ENCODE measurements around the gene DMD. TPM values are rescaled to one million over a fixed set of nuclear protein-coding genes. Genes with fewer than 3 reads are reported as not detected.

Gene DMD
- total and polyA plus RNA-seq, 12 donors, result 28.5 to 228 (median 168) TPM

GRCh38 chrX:32966821-32967355 is 244.5 kb downstream of the DMD start:
- intact Hi-C loops (cut with DNase I), result no loop called here
- no peak overlapping the region for H3K4me3 ChIP-seq
- ATAC-seq, result no peak
- no peak for TF ChIP-seq CTCF (IDR thresholded peaks at IDR 0.05)
- WGBS, 2 donors, result 69 to 76% methylated on average over 2 of the region's 2 CpGs
- H3K4me1 ChIP-seq, result no peaks in the 10 kb centered on the region
- H3K27ac ChIP-seq, result no peak overlapping the region
- no peak for DNase-seq
- H3K27me3 ChIP-seq, result no peaks in the 10 kb centered on the region
- H3K9me3 ChIP-seq, result no peaks in the 10 kb centered on the region
- H3K36me3 ChIP-seq, result no peaks in the 10 kb centered on the region

GRCh38 chrX:32954125-32954524 is 257.2 kb downstream of the DMD start:
- no peak for TF ChIP-seq CTCF (IDR thresholded peaks at IDR 0.05)
- intact Hi-C loops (cut with DNase I), result no loop called here
- WGBS, 2 donors, result 44 to 48% methylated on average over 3 of the region's 3 CpGs
- DNase-seq (no peak), ATAC-seq (peak in 1 of 8 donors; percentile 33)
- no peak overlapping the region for H3K4me3 ChIP-seq
- no peak overlapping the region for H3K27ac ChIP-seq
- H3K4me1 ChIP-seq, result no peaks in the 10 kb centered on the region
- no peaks in the 10 kb centered on the region for H3K9me3 ChIP-seq
- H3K27me3 ChIP-seq, result no peaks in the 10 kb centered on the region
- no peaks in the 10 kb centered on the region for H3K36me3 ChIP-seq

DNA sequence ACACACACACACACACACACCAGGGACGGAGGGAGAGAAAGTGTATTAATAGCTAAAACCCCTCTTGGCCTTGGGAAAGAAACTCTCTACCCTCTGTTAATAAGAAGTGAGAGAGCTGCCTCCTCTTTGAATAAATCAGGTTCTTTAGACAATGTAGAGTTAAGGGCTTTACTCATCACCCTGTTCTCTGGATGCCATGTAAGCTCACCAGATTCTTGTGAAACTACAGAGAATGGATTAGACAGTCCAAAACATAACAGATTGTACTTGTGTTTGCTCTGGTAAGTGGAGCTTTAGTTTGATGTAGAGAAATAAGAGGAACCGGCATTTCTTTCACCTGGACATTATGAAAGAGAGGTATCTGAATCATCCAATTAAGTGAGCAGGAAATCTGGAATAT is 263.2 kb downstream of the DMD start:
- no peak for TF ChIP-seq CTCF (IDR thresholded peaks at IDR 0.05)
- peaks cover 0 to 10% (median 0%) of the 10 kb centered on the region in 9 donors for H3K4me1 ChIP-seq
- no peak for ATAC-seq
- intact Hi-C loops (cut with DNase I), result no loop called here
- DNase-seq, result no peak
- H3K27me3 ChIP-seq, result no peaks in the 10 kb centered on the region
- WGBS, 2 donors, result 45 to 56% methylated on average over 2 of the region's 2 CpGs
- H3K4me3 ChIP-seq, result no peak overlapping the region
- H3K36me3 ChIP-seq, result no peaks in the 10 kb centered on the region
- no peaks in the 10 kb centered on the region for H3K9me3 ChIP-seq
- H3K27ac ChIP-seq, result no peak overlapping the region

GRCh38 chrX:32937043-32937442 is 274.3 kb downstream of the DMD start:
- ATAC-seq (peak in 3 of 8 donors; percentile 24 to 58 (median 39)), DNase-seq (no peak)
- WGBS, 2 donors, result 36 to 39% methylated on average over 3 of the region's 3 CpGs
- no peak overlapping the region for H3K4me3 ChIP-seq
- H3K27ac ChIP-seq, result no peak overlapping the region
- no peaks in the 10 kb centered on the region for H3K27me3 ChIP-seq
- intact Hi-C loops (cut with DNase I), result no loop called here
- peaks cover 0 to 29% (median 0%) of the 10 kb centered on the region in 9 donors for H3K4me1 ChIP-seq
- H3K9me3 ChIP-seq, result no peaks in the 10 kb centered on the region
- H3K36me3 ChIP-seq, result no peaks in the 10 kb centered on the region
- no peak for TF ChIP-seq CTCF (IDR thresholded peaks at IDR 0.05)
